Activated B cell treated with CpG ODN at 0.5 μM for 24 hours (primary cell): Measurements from ENCODE around the gene MIB1. TPM values are rescaled to one million over a fixed set of nuclear protein-coding genes. Genes with fewer than 3 reads are reported as not detected.
A peak's percentile ranks its signal among the peaks of the same experiment; 100 is the strongest.

Source experiments
- ATAC-seq: fragments of 200-7000 bp; cut with Tn5 transposase; one replicate; pipeline ENCODE4 v1.10.0; 2021; ENCODE audit warnings: low read depth, mild to moderate bottlenecking, moderate library complexity
- CTCF ChIA-PET: fragments of 350-600 bp; sonication (Branson Sonifier 250); formaldehyde crosslinking; loops from one replicate; lab custom pipeline; 2021; ENCODE audit warnings: antibody characterized with exemption; lab: Charles Lee
- POLR2A ChIA-PET: fragments of 350-600 bp; sonication (Branson Sonifier 250); formaldehyde crosslinking; loops from one replicate; lab custom pipeline; 2021; ENCODE audit warnings: antibody characterized with exemption; lab: Charles Lee
- DNase-seq: peaks from one replicate; pipeline ENCODE4 v3.0.0; 2022
- H3K27ac Mint-ChIP-seq: one replicate; pipeline ENCODE4 v1.8.0; 2020; ENCODE audit warnings: mixed read lengths
- H3K27me3 Mint-ChIP-seq: one replicate; pipeline ENCODE4 v1.8.0; 2021; ENCODE audit warnings: mixed read lengths
- H3K36me3 Mint-ChIP-seq: one replicate; pipeline ENCODE4 v1.8.0; 2021; ENCODE audit warnings: low read depth, mixed read lengths
- H3K4me1 Mint-ChIP-seq: one replicate; pipeline ENCODE4 v1.8.0; 2021; ENCODE audit warnings: mixed read lengths
- H3K4me3 Mint-ChIP-seq: one replicate; pipeline ENCODE4 v1.8.0; 2020; ENCODE audit warnings: mild to moderate bottlenecking, mixed read lengths
- H3K9me3 Mint-ChIP-seq: one replicate; pipeline ENCODE4 v1.8.0; 2020; ENCODE audit warnings: mixed read lengths
- CTCF ChIP-seq: fragments of 200-600 bp; IDR thresholded peaks from one replicate; pipeline ENCODE4 v1.8.0; 2022; ENCODE audit warnings: antibody characterized with exemption, mild to moderate bottlenecking
- intact Hi-C: fragments of 100-400 bp; cut with micrococcal nuclease; formaldehyde crosslinking; loops from one replicate; pipeline ENCODE4 v1.15.1; 2024
- total RNA-seq: library from RNA; stranded (reverse); gene quantifications from 2 replicates; pipeline ENCODE4 v1.2.3, GENCODE V29; 2022

The MIB1 gene
- total RNA-seq, 1 donor from 2014 or later: 22.6 TPM

- DNase-seq: no peak
- intact Hi-C loops: loop anchor here (5.0 to 10.0 kb wide), 2 partner anchors 110 to 1192 kb away; partner anchors contain the start of gene RBBP8
Measured at GRCh38 chr18:21742315-21742687, 1.7 kb downstream of the MIB1 start.

GRCh38 chr18:21743166-21743832 lies 2.7 kb downstream of the MIB1 start:
- H3K4me1 Mint-ChIP-seq: peaks cover 43% of the 10 kb centered on the region
- ChIA-PET POLR2A (interaction anchor here (3.6 to 4.1 kb wide), 2 partner anchors 39 to 143 kb away, joined by 36 to 44 read pairs; partner anchors contain the start of genes ABHD3 and ESCO1), CTCF (no interaction called here)
- no peaks in the 10 kb centered on the region for H3K27me3 Mint-ChIP-seq
- no peaks in the 10 kb centered on the region for H3K9me3 Mint-ChIP-seq
- ATAC-seq (no peak), DNase-seq (no peak)
- peak overlapping the region; percentile 61 for H3K4me3 Mint-ChIP-seq
- intact Hi-C loops: loop anchor here (5.0 to 10.0 kb wide), 2 partner anchors 109 to 1192 kb away; partner anchors contain the start of gene RBBP8
- H3K27ac Mint-ChIP-seq: no peak overlapping the region
- no peak for TF ChIP-seq CTCF
- H3K36me3 Mint-ChIP-seq: peaks cover 2% of the 10 kb centered on the region

More at GRCh38 chr18:21742315-21742687, 1.7 kb downstream of the MIB1 start:
- Mint-ChIP-seq H3K36me3 (peaks cover 2% of the 10 kb centered on the region), H3K9me3 (no peaks in the 10 kb centered on the region), H3K27me3 (no peaks in the 10 kb centered on the region), H3K4me1 (peaks cover 33% of the 10 kb centered on the region), H3K27ac (peak overlapping the region; percentile 61), H3K4me3 (peak overlapping the region; percentile 82)
- TF ChIP-seq CTCF: no peak
- POLR2A ChIA-PET: interaction anchor here (0.7 to 4.1 kb wide), 6 partner anchors 38 to 1125 kb away, joined by 3 to 44 read pairs (median 4); partner anchors contain the start of genes ABHD3, ESCO1 and SNRPD1
- ATAC-seq: no peak
- CTCF ChIA-PET: interaction anchor here (0.9 to 1.1 kb wide), 2 partner anchors 38 to 141 kb away, joined by 3 to 4 read pairs; partner anchors contain the start of genes ABHD3 and ESCO1

GRCh38 chr18:21745231-21745630 lies 4.6 kb downstream of the MIB1 start:
- Mint-ChIP-seq H3K4me3 (no peak overlapping the region), H3K9me3 (no peaks in the 10 kb centered on the region), H3K27me3 (no peaks in the 10 kb centered on the region), H3K27ac (no peak overlapping the region), H3K4me1 (peaks cover 43% of the 10 kb centered on the region), H3K36me3 (peaks cover 2% of the 10 kb centered on the region)
- TF ChIP-seq CTCF: no peak
- ATAC-seq (no peak), DNase-seq (no peak)
- CTCF ChIA-PET: no interaction called here
- intact Hi-C loops: loop anchor here (10.0 kb wide), 1 partner anchor 1190 kb away; the partner anchor contains the start of gene RBBP8
- POLR2A ChIA-PET: no interaction called here

GRCh38 chr18:21747268-21747667 lies 6.7 kb downstream of the MIB1 start:
- Mint-ChIP-seq H3K27ac (no peak overlapping the region), H3K36me3 (no peaks in the 10 kb centered on the region), H3K4me3 (no peak overlapping the region), H3K9me3 (no peaks in the 10 kb centered on the region), H3K27me3 (no peaks in the 10 kb centered on the region), H3K4me1 (peaks cover 37% of the 10 kb centered on the region)
- TF ChIP-seq CTCF: no peak
- CTCF ChIA-PET: no interaction called here
- intact Hi-C loops: loop anchor here (10.0 kb wide), 1 partner anchor 1188 kb away; the partner anchor contains the start of gene RBBP8
- POLR2A ChIA-PET: no interaction called here
- DNase-seq (no peak), ATAC-seq (no peak)
